HG03039 (cell line): ENCODE data around the gene PLA2G2E.
A peak's percentile ranks its signal among the peaks of the same experiment; 100 is the strongest.
"Not testable (repeated sequence)": the region's sequence is repeated elsewhere in the genome, so short reads cannot be mapped to it uniquely, and the experiment has no call there.

ENCODE experiments used
- ATAC-seq: cut with Tn5 transposase; IDR thresholded peaks from one replicate; pipeline ENCODE4 v1.9.1; 2021; ENCODE audit warnings: mild to moderate bottlenecking, moderate library complexity; ENCODE audit not compliant: unreplicated experiment

The PLA2G2E gene

GRCh38 chr1:19888112-19888511 lies 35.3 kb downstream of the PLA2G2E start:
- ATAC-seq, result no peak

GRCh38 chr1:19885821-19886220 lies 37.6 kb downstream of the PLA2G2E start:
- ATAC-seq, result no peak

GRCh38 chr1:19884312-19884711 lies 39.1 kb downstream of the PLA2G2E start:
- no peak for ATAC-seq

- peak; percentile 77 for ATAC-seq
Measured at GRCh38 chr1:19882111-19883071, 41.0 kb downstream of the PLA2G2E start, which contains the start of gene OTUD3. Gene OTUD3, plus strand, starts transcription at chr1:19882395. Its CDS starts 119 bp downstream, at chr1:19882514.

- not testable (repeated sequence) for ATAC-seq
Measured at GRCh38 chr1:19880841-19881240, 42.6 kb downstream of the PLA2G2E start.

- ATAC-seq, result no peak
Measured at GRCh38 chr1:19879661-19880060, 43.8 kb downstream of the PLA2G2E start.

GRCh38 chr1:19879227-19879626 lies 44.2 kb downstream of the PLA2G2E start:
- ATAC-seq, result no peak

- no peak for ATAC-seq
Measured at GRCh38 chr1:19878637-19878985, 44.8 kb downstream of the PLA2G2E start.

GRCh38 chr1:19877821-19878636 lies 45.4 kb downstream of the PLA2G2E start:
- no peak for ATAC-seq

- no peak for ATAC-seq
Measured at GRCh38 chr1:19877181-19877750, 46.2 kb downstream of the PLA2G2E start.

GRCh38 chr1:19872190-19872589 lies 51.2 kb downstream of the PLA2G2E start:
- no peak for ATAC-seq
